Suppressor macrophage treated with lipopolysaccharide for 1 hour (primary cell): Measurements from ENCODE around the gene GLDN.

ENCODE experiments used
- DNase-seq, 3 donors: peaks; one replicate each; pipeline ENCODE4 v3.0.0-alpha.2; 2020 to 2022

The GLDN gene

DNA sequence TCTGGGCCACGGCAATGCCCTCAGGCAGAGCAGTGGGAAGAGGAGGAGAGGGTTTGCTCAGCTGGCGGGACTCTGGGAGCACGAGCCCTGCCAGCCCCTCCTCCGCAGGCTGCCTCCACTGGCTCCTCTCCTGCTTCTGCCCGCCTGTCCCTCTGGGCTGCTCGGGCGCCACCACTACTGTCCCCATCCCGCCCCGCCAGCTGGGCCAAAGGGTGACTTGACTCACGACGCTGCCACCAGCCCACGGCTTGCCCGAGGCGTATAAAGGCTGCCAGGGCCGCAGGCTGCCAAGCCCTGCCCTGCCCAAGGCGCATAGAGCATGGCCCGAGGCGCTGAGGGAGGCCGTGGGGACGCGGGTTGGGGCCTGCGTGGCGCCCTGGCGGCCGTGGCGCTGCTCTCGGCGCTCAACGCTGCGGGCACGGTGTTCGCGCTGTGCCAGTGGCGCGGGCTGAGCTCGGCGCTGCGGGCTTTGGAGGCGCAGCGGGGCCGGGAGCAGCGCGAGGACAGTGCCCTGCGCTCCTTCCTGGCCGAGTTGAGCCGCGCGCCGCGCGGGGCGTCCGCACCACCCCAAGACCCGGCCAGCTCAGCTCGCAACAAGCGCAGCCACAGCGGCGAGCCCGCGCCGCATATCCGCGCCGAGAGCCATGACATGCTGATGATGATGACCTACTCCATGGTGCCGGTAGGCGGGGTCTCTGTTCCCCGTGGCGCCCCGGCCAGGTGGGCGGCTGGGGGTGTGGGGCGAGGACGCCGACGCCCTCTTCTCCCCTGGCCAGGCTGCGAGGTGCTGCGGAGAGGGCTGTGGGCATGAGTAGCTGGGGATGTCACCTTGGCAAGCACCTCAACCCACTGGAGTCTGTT is at the start of gene GLDN:
Gene GLDN (plus strand): TSS at position 290 of the 861 bp plus-strand sequence. CDS start 30 bp downstream, at position 320.
- peak; percentile 57 to 75 (median 59) for DNase-seq

DNA sequence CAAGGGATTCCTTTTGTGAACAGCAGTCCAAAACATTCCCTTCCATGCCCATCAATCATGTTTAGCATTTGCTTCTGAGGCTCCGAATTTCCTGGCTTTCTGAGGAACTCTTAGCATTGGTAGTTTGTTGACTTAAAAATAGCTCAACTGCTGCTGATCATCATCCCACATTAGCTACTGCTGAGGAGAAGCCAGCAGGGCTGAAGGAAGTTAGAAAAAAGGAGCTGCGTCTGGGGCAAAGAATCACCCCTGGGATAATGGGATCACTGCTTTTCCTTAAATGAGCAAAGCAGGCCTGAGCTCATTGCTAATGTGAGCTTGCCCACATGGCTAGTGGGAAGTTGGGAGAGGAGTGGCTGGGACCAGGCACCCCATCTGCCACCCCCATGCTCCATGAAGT is 42.8 kb upstream of the GLDN start:
- no peak for DNase-seq

DNA sequence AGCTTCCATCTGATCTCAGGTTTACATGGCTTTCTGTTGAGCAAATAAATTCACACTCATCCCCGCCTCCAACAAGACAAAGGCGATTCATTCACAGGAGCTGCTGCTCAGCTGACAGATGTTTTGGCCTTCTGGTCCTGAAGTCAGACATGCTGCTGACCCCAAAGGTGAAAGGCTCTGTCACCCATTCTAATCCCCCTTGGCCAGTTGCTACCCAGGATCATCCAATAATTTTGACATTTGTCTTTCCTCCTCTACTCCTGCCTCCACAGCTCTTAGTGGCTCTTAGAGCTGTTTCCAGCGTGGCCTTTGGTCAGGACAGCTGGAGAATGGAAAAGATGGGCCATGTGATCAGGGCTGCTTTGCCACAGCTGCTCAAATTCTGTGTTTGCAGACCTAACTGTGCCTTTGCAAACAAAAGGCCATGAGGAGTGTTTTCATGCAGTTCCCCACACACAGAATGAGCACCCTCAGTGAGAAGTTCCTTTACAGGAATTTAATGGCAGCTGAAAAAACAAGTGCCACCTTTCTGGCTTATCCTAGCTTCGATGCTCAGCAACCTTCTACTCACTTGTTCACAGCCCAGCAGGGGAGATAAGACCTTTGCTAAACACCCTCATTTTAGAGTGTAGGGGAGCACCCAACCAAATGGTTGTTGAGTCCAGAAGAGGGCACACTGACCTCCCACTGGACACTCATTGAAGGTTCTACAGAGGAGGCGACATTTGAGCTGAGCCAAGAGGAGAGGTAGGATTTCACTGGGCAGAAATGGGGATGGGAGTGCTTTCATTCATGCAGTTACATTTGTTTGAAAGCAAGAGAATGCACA is 42.1 kb upstream of the GLDN start:
- no peak for DNase-seq

DNA sequence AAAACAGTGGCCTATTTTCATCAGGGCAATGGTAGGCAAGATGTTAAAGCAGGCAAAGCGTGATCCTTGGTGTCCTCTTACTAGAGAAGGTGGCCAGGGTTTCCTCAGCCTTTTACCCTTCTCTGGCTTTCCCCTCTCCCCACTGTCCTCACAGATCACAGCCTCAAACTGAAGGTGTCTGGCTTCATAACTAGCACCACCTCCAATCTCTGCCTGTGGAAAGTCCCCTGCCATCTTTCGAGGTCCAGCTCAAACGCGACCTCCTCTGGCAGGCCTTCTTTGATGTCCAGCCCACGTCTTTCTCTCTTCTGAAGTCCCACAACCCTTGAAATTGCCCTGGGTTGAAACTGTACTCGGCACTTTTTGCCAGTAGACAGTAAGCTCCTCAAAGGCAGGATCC is 39.0 kb upstream of the GLDN start:
- DNase-seq, result no peak

DNA sequence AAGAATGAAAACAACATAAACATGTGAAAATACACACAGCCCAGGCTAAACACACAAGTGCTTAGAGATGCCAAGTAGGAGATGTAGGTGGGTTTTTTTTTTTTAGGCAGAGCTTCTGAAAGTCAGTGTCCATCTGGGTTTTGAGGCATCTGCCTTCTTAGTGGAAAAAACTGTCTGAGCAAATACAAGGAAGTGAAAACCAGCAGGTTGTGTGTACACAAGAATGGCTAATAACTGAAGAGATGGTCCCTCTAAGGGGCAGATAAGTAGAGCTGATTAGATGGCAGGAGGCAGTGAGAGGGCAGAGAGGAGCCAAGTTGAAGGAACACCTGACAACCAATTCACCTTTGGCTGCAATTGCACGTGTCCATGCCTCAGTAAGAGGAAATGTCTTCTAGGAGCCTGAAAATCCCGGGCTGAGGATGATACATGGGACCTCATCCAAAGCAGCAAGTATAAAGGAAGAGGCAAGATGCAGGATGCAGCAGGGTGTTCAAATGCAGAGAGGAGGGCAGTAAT is 37.9 kb upstream of the GLDN start:
- DNase-seq, result no peak

DNA sequence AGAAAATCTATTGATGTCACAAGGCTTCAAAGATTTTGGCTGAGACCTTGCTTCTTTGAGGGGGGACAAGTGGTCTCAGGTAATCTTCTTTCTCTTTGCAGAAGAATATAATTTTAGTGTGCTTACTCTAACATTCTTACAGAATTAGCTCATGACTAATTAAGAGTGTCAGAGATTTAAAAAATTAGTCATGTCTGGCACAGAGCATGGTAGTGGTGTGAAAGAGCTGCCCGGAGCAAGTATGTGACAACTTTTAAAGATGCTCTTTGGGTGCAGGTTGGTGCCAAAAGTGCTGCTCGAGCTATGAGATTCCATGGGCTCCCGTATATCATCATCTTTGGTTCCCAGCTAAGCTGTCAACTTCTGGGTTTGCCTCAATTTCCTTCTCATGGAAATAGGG is 34.1 kb upstream of the GLDN start:
- DNase-seq, result peak in 1 of 3 donors; percentile 29

DNA sequence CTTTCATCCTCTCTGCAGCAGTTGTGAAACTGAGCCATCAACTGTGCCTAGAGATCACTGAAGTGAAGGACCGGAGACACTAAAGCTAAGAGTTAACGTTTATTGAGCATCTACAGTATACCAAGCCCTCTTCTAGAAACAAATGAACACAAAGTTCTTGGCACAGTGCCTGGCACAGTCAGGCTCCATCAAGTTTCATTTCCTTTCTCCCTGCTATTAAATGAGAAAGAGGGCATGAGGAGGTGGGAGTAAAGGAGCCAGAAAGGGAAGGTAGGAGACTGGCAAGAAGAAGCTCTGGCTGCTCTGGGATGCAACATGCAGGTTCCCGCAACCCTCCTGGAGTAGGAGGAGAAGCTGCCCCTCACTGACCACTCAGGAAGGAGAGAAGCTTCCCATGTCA is 33.6 kb upstream of the GLDN start:
- peak in 1 of 3 donors; percentile 29 for DNase-seq

DNA sequence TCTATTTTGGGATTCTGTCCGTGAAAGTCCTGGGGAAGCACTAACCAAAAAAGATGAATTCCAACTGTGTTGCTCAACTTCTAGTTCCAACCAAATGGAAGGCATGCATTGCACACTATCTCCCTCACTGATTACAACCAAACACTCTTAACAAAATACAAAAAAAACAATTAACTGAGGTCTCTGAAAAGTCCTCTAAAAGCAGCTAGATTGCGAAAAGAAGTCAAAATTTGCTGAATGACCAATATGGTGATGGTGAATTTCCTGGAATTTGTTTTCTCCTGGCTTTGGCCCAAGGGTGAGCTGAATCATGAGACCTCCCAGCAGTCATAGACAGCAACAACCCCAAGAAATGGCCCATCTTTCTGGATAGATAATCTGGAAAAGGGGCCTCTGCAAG is 31.4 kb upstream of the GLDN start:
- peak in 1 of 3 donors; percentile 32 for DNase-seq

DNA sequence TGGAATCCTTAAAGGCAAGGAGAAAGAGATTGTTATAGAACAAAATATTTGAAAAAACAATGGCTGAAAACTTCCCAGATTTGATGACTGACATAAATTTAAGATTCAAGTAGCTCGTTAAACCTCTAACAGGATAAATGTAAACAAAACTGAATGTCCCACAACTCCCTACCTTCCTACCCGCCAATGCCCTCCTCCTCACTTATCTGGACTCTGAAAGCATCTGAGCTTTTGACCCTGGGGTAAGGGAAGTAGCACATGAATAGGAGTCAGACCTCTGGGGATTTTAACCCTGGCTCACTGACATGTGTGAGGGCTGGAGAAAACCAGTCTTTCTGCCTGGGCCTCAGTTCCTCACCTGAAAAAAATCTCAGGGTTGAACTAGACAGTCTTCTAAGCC is 29.9 kb upstream of the GLDN start:
- DNase-seq, result no peak

DNA sequence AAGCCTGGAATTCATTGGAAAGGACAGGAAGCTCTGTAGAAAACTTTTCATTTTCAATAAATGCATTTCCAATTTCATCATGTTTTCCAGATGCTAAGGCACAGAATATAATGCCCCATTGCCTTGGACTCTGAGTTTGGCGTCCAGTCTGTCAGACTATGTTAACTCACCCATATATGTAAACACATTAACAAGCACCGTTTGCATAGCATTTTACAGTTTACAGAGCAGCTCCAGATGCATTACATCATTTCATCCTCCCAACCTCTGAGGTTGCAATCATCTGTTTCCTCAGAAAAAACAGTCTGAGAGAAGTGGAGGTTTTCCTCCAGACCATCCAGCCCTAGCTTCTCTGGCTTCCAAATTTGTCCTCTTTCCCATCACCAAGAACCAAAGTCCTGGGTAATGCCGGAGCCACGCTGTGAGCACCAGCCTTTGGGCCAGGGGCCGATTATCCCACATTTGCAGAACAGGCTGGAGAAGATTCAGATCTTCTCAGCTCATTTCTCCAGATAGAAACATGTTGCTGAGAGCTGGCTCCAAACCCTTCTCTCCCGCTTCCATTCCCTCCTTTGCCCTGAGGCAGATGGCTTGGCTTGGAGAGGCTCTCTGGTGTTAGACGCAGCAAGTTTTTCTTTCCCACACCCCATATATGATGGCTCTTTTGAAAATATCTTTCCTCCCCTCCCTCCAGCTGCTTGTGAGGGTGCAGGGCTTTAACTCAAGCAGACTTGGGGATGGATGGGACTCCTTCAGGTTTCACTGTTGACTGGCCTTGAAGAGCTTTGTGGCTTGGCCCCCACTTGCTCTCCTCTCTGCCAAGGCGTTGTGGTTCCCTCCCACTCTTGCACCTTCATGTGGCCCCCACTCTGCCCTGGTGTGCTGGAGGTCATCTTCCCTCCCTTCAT is 29.0 kb upstream of the GLDN start:
- no peak for DNase-seq

DNA sequence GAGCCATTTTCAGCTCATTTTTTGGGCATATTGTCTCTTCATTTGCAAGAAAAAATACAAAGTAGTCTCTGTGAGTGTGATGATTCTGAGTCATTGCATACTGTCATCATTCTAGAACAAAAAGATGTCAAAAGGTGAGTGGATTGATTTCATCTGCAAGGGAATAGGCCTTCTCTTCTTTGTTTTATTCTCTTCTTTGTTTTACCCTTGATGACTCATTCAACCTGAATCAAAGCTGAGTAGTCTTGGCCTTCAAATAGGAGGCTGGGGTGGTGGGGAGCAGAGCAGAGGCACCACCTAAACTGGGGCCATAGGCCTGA is 28.4 kb upstream of the GLDN start:
- peak in 1 of 3 donors; percentile 28 for DNase-seq

DNA sequence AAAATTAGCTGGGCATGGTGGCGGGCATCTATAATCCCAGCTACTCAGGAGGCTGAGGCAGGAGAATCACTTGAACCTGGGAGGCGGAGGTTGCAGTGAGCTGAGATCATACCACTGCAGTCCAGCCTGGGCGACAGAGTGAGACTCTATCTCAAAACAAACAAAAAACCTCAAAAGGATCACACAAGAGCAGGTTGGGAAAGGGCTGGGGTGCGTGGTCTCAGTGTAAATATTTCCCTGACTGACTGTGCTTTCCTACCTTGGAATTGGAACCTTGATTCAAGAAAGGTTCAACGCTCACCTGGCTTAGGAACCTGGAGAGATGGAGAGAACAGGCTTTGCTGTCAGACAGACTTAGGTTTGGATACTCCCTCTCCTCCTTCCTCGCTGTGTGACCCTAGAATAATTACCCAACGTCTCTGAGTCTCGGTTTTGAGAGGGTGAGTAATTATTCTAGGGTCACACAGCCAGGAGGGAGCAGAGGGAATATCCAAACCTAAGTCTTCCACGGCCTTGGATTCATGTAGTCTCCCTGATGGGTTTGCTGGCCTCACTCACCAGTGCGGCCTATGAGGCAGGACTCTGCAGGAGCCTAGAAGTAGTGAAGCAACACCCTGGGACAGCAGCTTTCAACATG is 27.7 kb upstream of the GLDN start:
- DNase-seq, result no peak

DNA sequence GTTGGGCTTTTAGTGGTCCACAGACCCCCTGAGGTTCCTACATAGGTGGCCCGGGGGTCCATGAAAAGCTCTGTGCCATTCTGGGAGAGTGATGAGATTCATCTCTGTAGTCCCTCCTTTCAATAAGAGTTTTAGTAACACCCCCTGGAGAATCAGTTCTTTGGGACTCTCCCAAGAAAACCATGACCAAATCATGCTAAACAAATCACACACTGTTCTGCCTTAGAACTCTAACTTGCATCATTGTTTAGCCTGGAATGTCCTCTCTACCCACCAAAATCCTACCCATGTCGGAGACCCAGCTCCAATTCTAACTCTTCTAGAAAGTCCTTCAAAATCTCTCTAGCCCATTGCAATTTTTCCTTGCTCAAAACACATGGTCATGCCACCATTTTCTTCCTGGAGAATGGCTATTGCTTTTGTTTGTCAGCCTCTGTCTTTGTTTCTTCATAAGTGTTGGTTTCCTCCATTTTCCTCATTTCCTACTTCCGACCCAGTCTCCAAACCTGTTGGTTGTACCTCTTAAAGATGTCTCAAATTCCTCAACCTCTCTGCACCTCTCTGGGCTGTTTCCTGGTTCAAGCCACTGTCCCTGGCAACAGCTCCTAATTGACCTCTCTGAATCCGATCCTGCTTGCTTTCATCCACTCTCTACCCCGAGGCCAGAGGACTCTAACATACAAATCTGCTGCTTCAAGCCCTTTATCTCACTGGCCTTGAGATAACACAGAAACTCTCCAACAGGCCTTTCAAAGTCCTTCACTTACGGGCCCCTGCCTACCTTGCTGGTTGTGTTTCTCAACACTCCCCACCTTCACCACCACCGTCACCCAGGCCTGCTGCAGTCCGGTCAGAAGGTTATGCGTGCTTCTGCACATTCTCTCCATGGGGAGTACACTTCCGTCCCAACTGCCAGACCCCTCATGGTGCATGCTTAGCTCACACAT is 26.8 kb upstream of the GLDN start:
- DNase-seq, result no peak

DNA sequence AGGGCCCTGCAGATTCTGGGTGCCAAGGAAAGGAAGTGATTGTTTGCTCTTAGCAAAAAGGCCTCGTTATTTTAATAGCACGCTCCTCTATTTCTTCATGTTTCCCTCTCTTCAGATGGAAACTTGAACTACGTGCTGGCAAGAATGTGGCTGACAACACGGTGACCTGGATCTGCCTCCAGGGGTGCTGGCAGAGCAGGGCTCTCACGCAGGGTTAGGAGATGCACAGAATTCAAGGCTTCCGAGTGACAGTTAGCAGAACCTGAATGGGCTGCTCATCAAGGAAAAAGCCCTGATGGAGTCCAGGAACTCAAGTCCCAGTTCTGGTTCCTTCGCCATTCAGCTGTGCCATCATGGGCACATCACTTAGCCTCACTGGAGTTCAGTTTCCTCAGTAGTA is 25.7 kb upstream of the GLDN start:
- no peak for DNase-seq

DNA sequence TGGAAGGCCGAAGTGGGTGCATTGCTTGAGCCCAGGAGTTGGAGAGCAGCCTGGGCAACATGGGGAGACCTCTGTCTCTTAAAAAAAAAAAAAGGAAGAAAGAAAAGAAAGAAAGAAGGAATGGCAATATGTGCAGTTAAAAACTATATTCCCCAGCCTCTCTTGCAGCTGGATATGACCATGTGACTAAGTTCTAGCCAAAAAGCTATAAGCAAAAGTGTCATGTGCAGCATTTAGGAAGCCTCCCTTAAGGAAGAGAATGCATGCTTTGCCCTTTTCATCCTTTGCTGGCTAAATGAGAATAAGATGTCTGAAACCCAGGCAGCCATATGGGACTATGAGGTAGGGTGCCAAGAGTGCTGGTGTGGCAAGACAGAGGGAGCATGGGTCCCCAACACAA is 24.8 kb upstream of the GLDN start:
- no peak for DNase-seq

DNA sequence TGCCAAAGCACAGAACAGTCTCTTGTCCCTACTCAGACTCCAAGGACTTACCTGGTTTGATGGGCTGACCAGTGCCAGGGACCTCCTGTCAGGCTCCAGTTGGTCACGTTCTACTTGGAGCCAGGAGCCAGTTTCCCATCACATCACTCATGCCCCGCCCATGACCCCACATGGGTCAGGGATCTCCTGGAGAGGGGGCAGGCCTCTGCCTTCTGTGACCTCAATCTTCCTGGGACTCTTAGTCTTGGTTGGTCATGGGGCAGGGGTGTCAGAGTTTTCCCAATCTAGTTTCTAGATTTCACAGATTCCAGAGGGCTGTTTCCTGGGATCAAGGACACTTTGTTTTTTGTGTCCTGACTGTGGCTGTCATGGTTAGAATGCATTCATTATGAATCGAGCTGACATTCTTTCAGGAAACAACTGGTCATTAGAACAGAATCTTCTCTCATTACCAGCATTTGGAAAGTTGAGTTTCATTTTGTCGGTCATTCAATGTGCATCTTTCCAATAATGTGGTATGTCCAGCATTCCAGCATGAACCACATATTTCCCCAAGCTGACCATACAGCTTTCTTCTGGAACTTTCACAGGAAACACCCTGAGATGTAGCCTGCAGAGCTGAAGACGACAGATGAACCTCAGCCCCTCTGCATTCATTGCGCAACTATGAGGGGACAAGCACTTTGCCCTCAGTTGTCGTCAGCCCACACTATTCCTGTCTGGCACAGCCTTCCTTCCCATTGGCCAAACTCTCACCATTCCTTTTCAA is 22.9 kb upstream of the GLDN start:
- DNase-seq, result no peak

DNA sequence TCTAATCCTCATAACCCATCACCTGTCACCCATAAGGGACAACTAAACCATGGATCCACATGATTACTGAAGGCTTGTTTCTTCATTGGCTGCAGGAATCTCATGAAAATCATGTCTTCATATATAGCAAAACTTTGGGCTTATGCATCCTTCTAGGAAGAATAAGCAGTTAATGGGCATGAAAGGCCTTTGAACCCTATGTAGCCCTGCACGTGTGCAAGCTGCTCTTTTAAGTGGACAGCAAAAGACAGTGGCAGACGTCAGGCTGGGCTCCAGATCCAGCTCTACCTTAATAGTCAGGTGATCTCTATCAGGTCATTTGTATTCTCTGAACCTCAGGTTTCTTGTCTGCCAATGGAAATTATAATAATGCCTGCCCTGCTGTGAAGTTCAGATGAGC is 21.9 kb upstream of the GLDN start:
- no peak for DNase-seq

DNA sequence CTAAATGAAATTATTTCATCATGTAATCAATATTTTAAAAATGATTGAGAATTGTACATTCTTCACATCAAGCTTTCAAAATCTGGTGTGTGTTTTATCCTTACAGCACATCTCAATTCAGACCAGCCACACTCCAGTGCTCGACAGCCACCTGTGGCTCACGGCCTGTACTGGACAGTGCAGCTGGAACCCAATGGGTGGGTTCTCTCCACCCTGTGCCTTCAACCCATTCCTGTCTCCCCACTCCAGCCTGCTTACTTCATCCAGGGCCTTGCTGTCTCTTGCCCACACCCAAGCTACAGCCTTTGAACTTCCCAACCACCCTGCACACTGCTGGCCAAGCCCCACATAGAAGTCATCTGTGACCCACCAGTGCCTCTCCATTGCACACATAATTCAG is 20.6 kb upstream of the GLDN start:
- DNase-seq, result no peak

DNA sequence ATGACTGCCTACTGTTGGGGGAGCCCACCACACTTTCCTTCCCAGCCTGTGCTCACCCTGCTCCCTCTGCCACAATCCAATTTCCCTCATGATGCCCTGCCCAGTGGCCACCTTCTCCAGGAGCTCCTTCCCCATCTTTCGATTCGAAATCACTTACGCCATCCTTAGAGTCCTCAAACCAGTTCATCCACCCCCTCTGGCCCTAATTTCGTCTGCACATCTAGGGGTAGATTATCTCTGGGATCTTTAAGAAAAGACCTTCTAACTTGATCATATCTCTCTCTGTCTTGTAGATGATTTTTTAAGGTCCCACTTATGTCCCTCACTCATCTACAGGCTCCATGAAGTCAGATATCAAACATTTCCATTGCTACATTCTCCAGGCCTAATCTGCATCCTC is 20.1 kb upstream of the GLDN start:
- DNase-seq, result no peak

DNA sequence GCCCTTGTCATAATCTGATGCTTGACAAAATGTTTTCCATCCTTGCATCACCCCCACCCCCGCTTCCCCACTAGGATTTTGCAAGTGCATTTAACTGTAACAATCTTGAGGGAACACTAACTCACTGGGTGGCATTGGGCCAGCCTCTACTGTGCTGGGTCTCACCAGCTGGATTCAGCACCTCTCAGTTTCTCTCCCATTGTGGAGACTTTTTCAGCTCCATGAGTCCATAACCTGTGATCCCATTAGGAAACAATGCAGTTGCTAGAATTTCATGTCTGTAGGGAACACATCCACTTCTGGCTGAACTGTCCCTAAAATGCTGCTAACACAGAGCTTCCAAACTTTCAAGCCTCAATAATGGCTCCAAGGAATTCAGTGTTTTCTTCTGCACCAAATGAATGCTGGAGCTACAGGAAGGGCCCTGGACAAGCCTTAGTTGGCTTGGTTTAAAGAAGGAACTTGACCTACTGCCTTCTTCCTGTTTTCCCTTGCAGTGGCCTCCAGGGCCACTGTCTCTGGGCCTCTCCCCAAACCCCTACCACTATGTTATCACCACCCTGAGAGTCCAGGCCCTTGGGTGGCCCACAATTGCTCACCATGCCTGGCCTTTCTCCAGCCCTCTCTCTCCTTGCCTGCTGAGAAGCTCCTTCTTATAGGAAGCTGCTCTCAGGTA is 18.7 kb upstream of the GLDN start:
- peak; percentile 89 to 92 (median 92) for DNase-seq
